Activated naive CD8-positive, alpha-beta T cell treated with anti-CD3 and anti-CD28 coated beads, Interleukin-2, amount 10 ng/mL, durations not matched to agents 7 days and 5 days (primary cell): ENCODE results near the gene ASB13. TPM values are rescaled to one million over a fixed set of nuclear protein-coding genes. Genes with fewer than 3 reads are reported as not detected.

Source experiments
- ATAC-seq: fragments of 150-1000 bp; cut with Tn5 transposase; one replicate; pipeline ENCODE4 v1.10.0; 2021; ENCODE audit warnings: low read depth, moderate library complexity
- POLR2A ChIA-PET: fragments of 350-600 bp; sonication (Branson Sonifier 250); formaldehyde crosslinking; loops from one replicate; lab custom pipeline; 2021; ENCODE audit warnings: antibody characterized with exemption; lab: Charles Lee
- DNase-seq: peaks from one replicate; pipeline ENCODE4 v3.0.0; 2021
- H3K27ac Mint-ChIP-seq: one replicate; pipeline ENCODE4 v1.8.0; 2022; ENCODE audit warnings: mild to moderate bottlenecking, mixed read lengths
- H3K27me3 Mint-ChIP-seq: one replicate; pipeline ENCODE4 v1.8.0; 2022; ENCODE audit warnings: mild to moderate bottlenecking, moderate library complexity, mixed read lengths
- H3K36me3 Mint-ChIP-seq: one replicate; pipeline ENCODE4 v1.8.0; 2021; ENCODE audit warnings: mild to moderate bottlenecking, mixed read lengths
- H3K4me1 Mint-ChIP-seq: one replicate; pipeline ENCODE4 v1.8.0; 2021; ENCODE audit warnings: mixed read lengths
- H3K4me3 Mint-ChIP-seq: one replicate; pipeline ENCODE4 v1.8.0; 2022; ENCODE audit warnings: mild to moderate bottlenecking, moderate library complexity, mixed read lengths
- H3K9me3 Mint-ChIP-seq: one replicate; pipeline ENCODE4 v1.8.0; 2021; ENCODE audit warnings: mixed read lengths
- total RNA-seq, 2 experiments: library from RNA; stranded (reverse); gene quantifications; one replicate each; pipeline ENCODE4 v1.2.3, GENCODE V29; 2021

Gene ASB13
- 10 to 100 TPM in 1 of 2 experiments, 1 to 10 TPM in 1; 9.9 to 10.8 TPM for total RNA-seq

- Mint-ChIP-seq H3K4me1 (peaks cover 15% of the 10 kb centered on the region), H3K27ac (peak within 1 kb of the TSS; percentile 79), H3K27me3 (peaks cover 11% of the 10 kb centered on the region), H3K36me3 (no peaks in the 10 kb centered on the region), H3K9me3 (peaks cover 2% of the 10 kb centered on the region), H3K4me3 (peak within 1 kb of the TSS; percentile 91)
- ATAC-seq (peak; percentile 82), DNase-seq (peak; percentile 68)
- POLR2A ChIA-PET, result no interaction called here
These were observed at the start of gene ASB13 for GRCh38 chr10:5666008-5666840. TSS of gene ASB13 (minus strand) at chr10:5666595. CDS start at chr10:5666551, 44 bp downstream.

DNA sequence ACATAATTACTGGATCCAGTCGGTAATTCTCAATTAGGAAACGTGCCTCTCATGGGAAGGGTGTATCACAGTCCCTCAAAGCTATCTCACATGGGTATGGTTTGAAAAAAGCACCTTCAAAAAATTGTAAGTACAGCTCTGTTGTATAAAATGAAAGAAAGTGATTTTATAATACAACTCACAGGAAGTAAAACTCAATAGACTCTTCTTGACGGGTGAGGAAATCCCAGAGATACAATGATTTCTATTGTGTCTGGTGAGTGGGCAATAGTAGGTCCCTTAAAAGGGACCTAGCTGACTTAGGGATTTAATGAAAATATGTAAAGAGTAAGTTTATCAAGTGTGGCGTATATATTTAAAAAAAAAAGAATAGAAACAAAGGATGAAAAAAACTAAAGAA lies 45.2 kb upstream of the ASB13 start:
- Mint-ChIP-seq H3K27me3 (no peaks in the 10 kb centered on the region), H3K27ac (peak overlapping the region; percentile 67), H3K36me3 (peaks cover 19% of the 10 kb centered on the region), H3K9me3 (peaks cover 3% of the 10 kb centered on the region), H3K4me3 (peak overlapping the region; percentile 76), H3K4me1 (peaks cover 28% of the 10 kb centered on the region)
- POLR2A ChIA-PET, result interaction anchor here (0.7 to 1.0 kb wide), 2 partner anchors 18 to 178 kb away, joined by 3 to 4 read pairs; partner anchors contain the start of genes ANKRD16 and FBH1
- no peak for DNase-seq
- ATAC-seq, result peak; percentile 42

DNA sequence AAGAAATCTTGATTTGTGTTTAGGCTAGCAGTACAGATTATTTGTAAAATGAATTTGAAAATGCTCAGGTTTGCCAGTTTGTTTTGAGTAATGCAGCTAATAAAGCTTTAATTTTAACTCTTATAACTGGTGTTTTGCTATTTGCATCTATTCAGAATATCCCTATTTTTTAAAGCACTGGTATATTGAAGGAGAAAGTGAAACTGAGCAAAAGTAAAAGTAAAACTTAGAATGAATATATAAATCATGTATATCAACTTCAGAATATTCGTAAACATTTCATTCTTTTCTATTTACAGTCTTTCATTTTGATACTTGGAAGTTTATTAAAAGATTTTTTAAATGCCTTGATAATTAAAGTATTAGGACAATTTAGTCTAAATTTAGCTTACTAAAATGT lies 44.5 kb upstream of the ASB13 start:
- H3K27ac Mint-ChIP-seq, result no peak overlapping the region
- no peaks in the 10 kb centered on the region for H3K27me3 Mint-ChIP-seq
- H3K4me3 Mint-ChIP-seq, result peak overlapping the region; percentile 76
- H3K4me1 Mint-ChIP-seq, result peaks cover 31% of the 10 kb centered on the region
- peaks cover 21% of the 10 kb centered on the region for H3K36me3 Mint-ChIP-seq
- DNase-seq (no peak), ATAC-seq (no peak)
- POLR2A ChIA-PET, result no interaction called here
- H3K9me3 Mint-ChIP-seq, result peaks cover 3% of the 10 kb centered on the region

DNA sequence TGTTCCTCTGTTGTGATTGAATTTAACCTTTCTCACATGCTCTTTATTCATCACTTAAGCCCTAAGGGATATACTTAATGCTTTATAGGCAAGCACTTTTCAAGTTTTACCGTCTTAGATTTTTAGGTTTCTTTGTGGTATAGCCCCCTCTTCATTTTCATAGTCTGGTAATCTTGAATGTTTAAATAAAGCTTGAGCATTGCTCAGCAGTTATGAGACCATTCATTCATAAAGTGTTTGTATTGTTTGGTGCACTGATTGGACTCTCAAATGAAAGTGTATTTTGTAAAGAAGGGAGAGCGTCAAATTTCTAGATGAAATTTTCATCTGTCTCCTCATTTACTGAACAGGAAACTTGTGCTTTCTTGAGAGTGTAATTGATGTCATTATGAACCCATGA lies 43.5 kb upstream of the ASB13 start:
- ATAC-seq (no peak), DNase-seq (no peak)
- H3K9me3 Mint-ChIP-seq, result peaks cover 3% of the 10 kb centered on the region
- H3K4me1 Mint-ChIP-seq, result peaks cover 34% of the 10 kb centered on the region
- H3K4me3 Mint-ChIP-seq, result peak overlapping the region; percentile 59
- POLR2A ChIA-PET, result interaction anchor here (1.3 kb wide), 1 partner anchor 25 kb away, joined by 3 read pairs; the partner anchor contains the start of gene TASOR2
- peak overlapping the region; percentile 37 for H3K27ac Mint-ChIP-seq
- H3K27me3 Mint-ChIP-seq, result no peaks in the 10 kb centered on the region
- peaks cover 17% of the 10 kb centered on the region for H3K36me3 Mint-ChIP-seq

GRCh38 chr10:5708356-5708755 lies 42.0 kb upstream of the ASB13 start:
- Mint-ChIP-seq H3K36me3 (peaks cover 13% of the 10 kb centered on the region), H3K27ac (peak overlapping the region; percentile 60), H3K9me3 (peaks cover 3% of the 10 kb centered on the region), H3K27me3 (no peaks in the 10 kb centered on the region), H3K4me3 (no peak overlapping the region), H3K4me1 (peaks cover 36% of the 10 kb centered on the region)
- ATAC-seq, result no peak
- POLR2A ChIA-PET, result no interaction called here
- DNase-seq, result no peak

DNA sequence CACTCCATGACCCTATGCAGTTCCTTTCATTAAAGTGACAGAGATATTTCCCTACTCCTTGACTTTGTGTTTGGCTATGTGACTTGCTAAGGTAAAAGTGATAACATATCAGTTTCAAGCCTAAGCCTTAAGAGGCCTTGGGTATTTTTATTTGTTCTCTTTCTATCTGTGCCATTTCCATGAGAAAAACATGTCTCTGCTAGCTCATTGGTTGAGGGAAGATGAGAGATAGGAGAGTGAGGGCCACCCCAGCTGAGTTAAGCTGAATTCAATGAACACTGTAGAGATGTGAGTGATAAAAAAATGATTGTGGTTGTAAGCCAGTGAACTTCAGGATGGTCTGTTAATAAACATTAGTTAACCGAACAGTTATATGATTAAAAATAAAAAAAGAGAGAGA lies 31.7 kb upstream of the ASB13 start:
- H3K4me3 Mint-ChIP-seq, result no peak overlapping the region
- no peaks in the 10 kb centered on the region for H3K9me3 Mint-ChIP-seq
- H3K4me1 Mint-ChIP-seq, result peaks cover 14% of the 10 kb centered on the region
- ATAC-seq (no peak), DNase-seq (no peak)
- H3K36me3 Mint-ChIP-seq, result peaks cover 3% of the 10 kb centered on the region
- POLR2A ChIA-PET, result interaction anchor here (1.0 kb wide), 1 partner anchor 116 kb away, joined by 3 read pairs; no protein-coding TSS in a partner anchor
- H3K27ac Mint-ChIP-seq, result no peak overlapping the region
- no peaks in the 10 kb centered on the region for H3K27me3 Mint-ChIP-seq

- Mint-ChIP-seq H3K9me3 (no peaks in the 10 kb centered on the region), H3K27ac (no peak overlapping the region), H3K36me3 (peaks cover 4% of the 10 kb centered on the region), H3K27me3 (no peaks in the 10 kb centered on the region), H3K4me3 (no peak overlapping the region), H3K4me1 (peaks cover 16% of the 10 kb centered on the region)
- DNase-seq (no peak), ATAC-seq (no peak)
- POLR2A ChIA-PET, result no interaction called here
These were observed 30.9 kb upstream of the ASB13 start for GRCh38 chr10:5697342-5697741.

GRCh38 chr10:5694573-5694972 lies 28.2 kb upstream of the ASB13 start:
- no peaks in the 10 kb centered on the region for H3K9me3 Mint-ChIP-seq
- POLR2A ChIA-PET, result no interaction called here

DNA sequence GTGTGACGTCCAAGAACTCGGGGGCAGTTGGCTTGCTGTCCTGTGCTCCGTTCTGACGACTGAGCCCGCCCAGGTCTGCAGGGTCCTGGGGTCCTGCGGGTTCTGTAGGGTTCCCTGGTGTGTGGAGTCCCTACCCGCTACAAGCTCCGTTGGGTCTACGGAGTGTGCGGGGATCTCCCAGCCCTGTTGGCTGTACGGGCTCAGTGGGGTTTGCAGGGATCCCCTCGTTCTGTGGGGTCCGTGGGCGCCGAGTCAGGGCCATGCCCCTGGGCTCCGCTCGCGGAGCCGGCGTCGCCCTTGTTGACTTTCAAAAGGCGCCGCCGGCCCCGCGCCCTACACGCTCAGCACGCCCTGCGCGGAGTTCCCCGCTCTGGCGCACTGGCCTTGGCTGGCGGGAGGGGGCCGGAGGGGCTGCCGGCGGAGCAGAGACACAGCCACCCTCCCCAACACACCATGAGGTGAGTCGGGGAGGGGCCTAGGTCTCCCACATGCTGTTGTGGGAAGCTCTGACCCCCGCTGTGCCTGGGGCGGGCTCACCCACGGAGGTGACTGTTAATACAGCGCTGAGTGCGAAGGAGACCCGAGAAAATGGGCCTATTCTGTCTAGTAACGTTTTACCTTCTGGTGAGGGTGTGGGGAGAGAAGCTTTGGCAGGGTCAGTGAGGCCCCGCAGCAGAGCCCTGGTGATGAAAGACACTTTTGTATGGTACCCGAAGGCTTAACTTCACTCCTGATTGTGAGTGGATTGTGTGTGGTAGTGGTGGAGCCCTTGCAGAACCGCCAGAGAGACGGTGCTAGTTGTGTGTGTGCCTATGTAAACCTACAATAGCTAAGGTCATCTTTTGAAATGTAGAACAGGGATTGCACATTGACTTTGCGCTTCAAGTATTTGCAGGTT lies 26.3 kb upstream of the ASB13 start:
- Mint-ChIP-seq H3K4me1 (peaks cover 31% of the 10 kb centered on the region), H3K27ac (peak overlapping the region; percentile 74), H3K4me3 (peak overlapping the region; percentile 77), H3K27me3 (no peaks in the 10 kb centered on the region), H3K9me3 (no peaks in the 10 kb centered on the region), H3K36me3 (peaks cover 6% of the 10 kb centered on the region)
- ATAC-seq (peak; percentile 88), DNase-seq (peak; percentile 80)
- POLR2A ChIA-PET, result interaction anchor here (0.5 to 1.7 kb wide), 6 partner anchors 8 to 714 kb away, joined by 3 to 11 read pairs (median 4); partner anchors contain the start of genes GDI2 and TASOR2

More at GRCh38 chr10:5694573-5694972, 28.2 kb upstream of the ASB13 start:
- H3K27me3 Mint-ChIP-seq, result no peaks in the 10 kb centered on the region
- no peak for ATAC-seq
- H3K27ac Mint-ChIP-seq, result no peak overlapping the region
- no peak for DNase-seq
- peaks cover 2% of the 10 kb centered on the region for H3K36me3 Mint-ChIP-seq
- no peak overlapping the region for H3K4me3 Mint-ChIP-seq
- peaks cover 27% of the 10 kb centered on the region for H3K4me1 Mint-ChIP-seq

- no peaks in the 10 kb centered on the region for H3K9me3 Mint-ChIP-seq
These were observed 25.4 kb upstream of the ASB13 start for GRCh38 chr10:5691786-5692185.

GRCh38 chr10:5688587-5688986 lies 22.2 kb upstream of the ASB13 start:
- Mint-ChIP-seq H3K27me3 (no peaks in the 10 kb centered on the region), H3K9me3 (no peaks in the 10 kb centered on the region), H3K4me1 (peaks cover 43% of the 10 kb centered on the region), H3K4me3 (no peak overlapping the region), H3K36me3 (peaks cover 6% of the 10 kb centered on the region), H3K27ac (no peak overlapping the region)
- DNase-seq, result no peak
- ATAC-seq, result no peak
- POLR2A ChIA-PET, result interaction anchor here (0.6 to 1.0 kb wide), 2 partner anchors 122 to 1518 kb away, joined by 3 to 4 read pairs; no protein-coding TSS in a partner anchor

More at GRCh38 chr10:5691786-5692185, 25.4 kb upstream of the ASB13 start:
- peak overlapping the region; percentile 71 for H3K27ac Mint-ChIP-seq
- peaks cover 34% of the 10 kb centered on the region for H3K4me1 Mint-ChIP-seq
- no peaks in the 10 kb centered on the region for H3K27me3 Mint-ChIP-seq
- H3K36me3 Mint-ChIP-seq, result peaks cover 6% of the 10 kb centered on the region
- ATAC-seq, result no peak
- POLR2A ChIA-PET, result interaction anchor here (0.6 to 1.7 kb wide), 5 partner anchors 8 to 383 kb away, joined by 3 to 11 read pairs (median 4); partner anchors contain the start of gene GDI2
- H3K4me3 Mint-ChIP-seq, result peak overlapping the region; percentile 77
- DNase-seq, result no peak

- H3K27ac Mint-ChIP-seq, result peak overlapping the region; percentile 97
These were observed 19.4 kb upstream of the ASB13 start for GRCh38 chr10:5685764-5686240.

More at GRCh38 chr10:5685764-5686240, 19.4 kb upstream of the ASB13 start:
- POLR2A ChIA-PET, result interaction anchor here (0.7 to 2.7 kb wide), 3 partner anchors 66 to 128 kb away, joined by 3 to 9 read pairs (median 4); partner anchors contain the start of gene GDI2
- H3K4me1 Mint-ChIP-seq, result peaks cover 32% of the 10 kb centered on the region
- no peaks in the 10 kb centered on the region for H3K27me3 Mint-ChIP-seq
- ATAC-seq (no peak), DNase-seq (no peak)
- peak overlapping the region; percentile 98 for H3K4me3 Mint-ChIP-seq
- H3K36me3 Mint-ChIP-seq, result peaks cover 4% of the 10 kb centered on the region
- H3K9me3 Mint-ChIP-seq, result no peaks in the 10 kb centered on the region
